Transverse colon (tissue), 4 donors: Measurements from ENCODE around the gene KCTD5.

Experiments used
- EP300 ChIP-seq: sonication (generic); formaldehyde crosslinking; IDR thresholded peaks from one replicate; pipeline ENCODE4 v1.6.1; 2017; ENCODE audit warnings: antibody characterized with exemption, low read depth
- POLR2AphosphoS5 ChIP-seq, 3 donors: sonication (generic); formaldehyde crosslinking; IDR thresholded peaks; one replicate each; pipeline ENCODE4 v1.6.1; 2016; ENCODE audit warnings: antibody characterized with exemption in 3 of 3
- TF ChIP-seq, protein P1 (sequence below), 5 experiments: fragments of 200-600 bp in 3 of 5; fragments of 450-650 bp in 2 of 5; sonication (generic) in 3 of 5; IDR thresholded peaks; 1 replicate in 2 of 5; 2 replicates in 3 of 5; pipeline ENCODE4 v1.5.1; 2016 to 2017; ENCODE audit warnings: antibody characterized with exemption in 5 of 5, inconsistent platforms in 3 of 5, mild to moderate bottlenecking in 2 of 5, moderate library complexity in 1 of 5

DNA sequence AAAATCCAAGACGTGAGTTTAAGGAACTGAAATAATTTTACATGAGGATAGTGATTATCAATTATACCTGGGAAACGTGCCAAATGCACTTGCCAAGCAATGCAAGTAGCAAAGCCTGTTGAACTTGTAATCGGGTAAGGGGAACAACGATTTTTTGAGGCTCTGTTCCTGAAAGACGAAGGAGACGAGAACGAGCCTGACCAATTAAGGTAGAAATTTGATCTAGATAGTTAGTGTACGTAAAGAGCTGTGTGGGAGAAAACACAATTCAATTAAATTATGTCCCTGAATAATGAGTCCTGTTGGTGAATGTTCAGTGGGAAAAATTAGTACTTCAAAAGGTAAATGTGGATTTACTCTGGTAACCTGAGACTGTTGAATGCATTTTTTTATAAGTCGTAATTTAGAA lies 17.7 kb upstream of the KCTD5 start:
- TF ChIP-seq EP300 (no peak), POLR2AphosphoS5 (IDR thresholded peaks at IDR 0.05) (no peak)
- TF ChIP-seq, protein P1, sequence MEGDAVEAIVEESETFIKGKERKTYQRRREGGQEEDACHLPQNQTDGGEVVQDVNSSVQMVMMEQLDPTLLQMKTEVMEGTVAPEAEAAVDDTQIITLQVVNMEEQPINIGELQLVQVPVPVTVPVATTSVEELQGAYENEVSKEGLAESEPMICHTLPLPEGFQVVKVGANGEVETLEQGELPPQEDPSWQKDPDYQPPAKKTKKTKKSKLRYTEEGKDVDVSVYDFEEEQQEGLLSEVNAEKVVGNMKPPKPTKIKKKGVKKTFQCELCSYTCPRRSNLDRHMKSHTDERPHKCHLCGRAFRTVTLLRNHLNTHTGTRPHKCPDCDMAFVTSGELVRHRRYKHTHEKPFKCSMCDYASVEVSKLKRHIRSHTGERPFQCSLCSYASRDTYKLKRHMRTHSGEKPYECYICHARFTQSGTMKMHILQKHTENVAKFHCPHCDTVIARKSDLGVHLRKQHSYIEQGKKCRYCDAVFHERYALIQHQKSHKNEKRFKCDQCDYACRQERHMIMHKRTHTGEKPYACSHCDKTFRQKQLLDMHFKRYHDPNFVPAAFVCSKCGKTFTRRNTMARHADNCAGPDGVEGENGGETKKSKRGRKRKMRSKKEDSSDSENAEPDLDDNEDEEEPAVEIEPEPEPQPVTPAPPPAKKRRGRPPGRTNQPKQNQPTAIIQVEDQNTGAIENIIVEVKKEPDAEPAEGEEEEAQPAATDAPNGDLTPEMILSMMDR (IDR thresholded peaks at IDR 0.05): no peak
